GM21786 (cell line): ENCODE results near the gene TMPRSS6.

Experiments used
- ATAC-seq: cut with Tn5 transposase; IDR thresholded peaks from one replicate; pipeline ENCODE4 v1.9.1; 2021; ENCODE audit not compliant: unreplicated experiment

Gene TMPRSS6

DNA sequence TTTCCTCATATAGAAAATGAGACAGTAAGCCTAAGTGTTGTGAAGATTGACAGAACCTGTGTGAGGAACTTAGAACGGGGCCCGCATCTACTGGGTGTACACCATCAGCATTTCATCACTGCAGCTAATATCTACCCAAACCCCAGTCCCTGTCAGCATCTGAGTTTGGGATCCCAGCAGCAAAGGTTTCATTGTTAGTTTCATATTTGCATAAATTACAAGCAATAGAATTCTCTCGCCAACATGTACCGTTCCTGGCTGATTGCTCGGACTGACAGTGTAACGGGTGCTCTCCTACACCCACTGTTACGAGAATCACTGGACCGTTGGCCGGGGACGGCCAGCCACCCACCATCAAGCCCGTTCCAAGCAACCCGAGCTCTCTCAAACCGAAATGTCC lies 10.4 kb upstream of the TMPRSS6 start:
- ATAC-seq, result no peak

- ATAC-seq, result no peak
These were observed 8.6 kb upstream of the TMPRSS6 start for GRCh38 chr22:37118083-37118482.

DNA sequence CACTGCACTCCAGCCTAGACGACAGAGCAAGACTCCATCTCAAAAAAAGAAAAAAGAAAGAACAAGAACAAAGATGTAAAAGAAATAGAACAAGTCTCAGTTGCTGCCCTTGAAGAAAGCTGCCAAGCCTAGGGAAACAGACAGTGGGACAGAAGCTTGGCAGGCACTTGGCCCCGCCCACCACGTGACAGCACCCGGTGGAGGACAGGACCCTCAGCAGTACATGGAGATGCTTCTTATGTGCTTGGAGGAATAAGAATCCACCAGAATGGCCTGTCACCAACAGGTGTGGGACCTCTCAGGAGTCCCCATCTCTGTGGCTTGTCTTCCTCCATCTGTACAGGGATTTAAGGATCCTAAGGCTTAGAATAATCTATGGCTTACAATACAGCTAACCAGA lies 7.6 kb upstream of the TMPRSS6 start:
- no peak for ATAC-seq

DNA sequence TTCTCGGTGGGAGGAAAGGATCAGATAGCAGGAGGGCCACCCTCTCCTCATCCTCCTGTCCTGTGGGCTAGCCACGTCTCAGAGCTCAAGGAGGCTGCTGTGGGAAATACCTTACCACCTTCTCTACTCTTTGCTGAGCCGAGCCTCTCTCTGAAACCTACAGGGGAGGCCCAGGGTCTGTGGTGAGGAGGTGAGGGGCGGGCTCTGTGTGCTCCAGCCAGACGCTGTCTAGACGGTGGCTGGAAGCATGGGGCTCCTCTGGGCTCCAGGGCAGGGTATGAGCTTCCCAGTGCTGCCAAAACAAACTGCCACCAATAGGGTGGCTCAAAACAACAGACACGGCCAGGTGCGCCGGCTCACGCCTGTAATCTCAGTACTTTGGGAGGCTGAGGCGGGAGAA lies 5.5 kb upstream of the TMPRSS6 start:
- ATAC-seq, result no peak

DNA sequence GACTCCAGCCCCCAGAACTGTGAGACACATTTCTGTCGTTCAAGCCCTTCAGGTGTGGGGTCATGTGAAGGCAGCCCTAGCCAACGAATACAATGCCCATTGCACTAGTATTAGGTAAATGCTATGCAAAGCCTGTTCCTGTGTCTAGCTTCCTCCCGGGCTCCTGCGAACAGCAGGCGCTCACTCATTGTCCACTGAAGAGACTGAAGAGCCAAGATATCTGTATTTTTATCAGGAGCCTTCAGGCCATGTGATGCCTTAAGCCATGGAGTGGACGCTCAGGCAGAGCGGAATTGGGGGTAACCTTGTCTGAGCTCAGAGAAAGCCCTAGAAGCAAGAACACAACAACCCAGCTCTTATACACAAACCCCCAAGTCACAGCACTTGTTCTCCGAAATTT lies 4.2 kb upstream of the TMPRSS6 start:
- ATAC-seq, result no peak

DNA sequence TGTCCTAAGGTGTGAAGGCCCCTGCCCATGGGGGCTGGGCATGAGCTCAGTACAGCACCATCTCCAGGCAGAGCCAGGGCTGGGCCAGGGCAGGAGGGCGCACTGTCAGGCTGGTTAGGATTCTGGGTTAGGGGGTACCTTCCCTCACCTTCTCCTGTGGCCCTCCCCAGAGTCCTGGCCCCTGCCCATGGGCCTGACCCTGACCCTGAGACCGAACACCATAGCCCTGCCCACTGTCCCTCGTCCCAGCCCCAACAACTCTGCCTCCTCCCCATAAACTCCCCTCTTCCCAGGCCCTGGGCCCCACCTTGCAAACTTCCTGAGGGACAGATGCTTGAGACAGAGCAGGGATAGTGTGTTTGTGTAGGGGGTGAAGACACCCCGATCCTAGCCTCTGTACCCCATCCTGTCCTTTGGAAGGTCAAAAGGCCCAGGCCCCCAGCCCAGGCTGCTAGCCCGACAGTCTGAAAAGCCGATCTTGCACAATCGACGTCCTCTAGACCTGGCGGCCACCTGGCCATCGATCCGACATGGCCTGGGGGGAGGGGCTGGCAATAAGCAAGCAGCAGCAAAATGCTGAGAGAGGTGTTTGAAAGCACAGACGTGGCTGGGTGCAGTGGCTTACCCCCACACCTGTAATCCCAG lies 2.7 kb upstream of the TMPRSS6 start:
- no peak for ATAC-seq

- no peak for ATAC-seq
These were observed 1.7 kb upstream of the TMPRSS6 start for GRCh38 chr22:37111156-37111717.

- ATAC-seq, result no peak
These were observed 1.5 kb downstream of the TMPRSS6 start for GRCh38 chr22:37107816-37108621.

DNA sequence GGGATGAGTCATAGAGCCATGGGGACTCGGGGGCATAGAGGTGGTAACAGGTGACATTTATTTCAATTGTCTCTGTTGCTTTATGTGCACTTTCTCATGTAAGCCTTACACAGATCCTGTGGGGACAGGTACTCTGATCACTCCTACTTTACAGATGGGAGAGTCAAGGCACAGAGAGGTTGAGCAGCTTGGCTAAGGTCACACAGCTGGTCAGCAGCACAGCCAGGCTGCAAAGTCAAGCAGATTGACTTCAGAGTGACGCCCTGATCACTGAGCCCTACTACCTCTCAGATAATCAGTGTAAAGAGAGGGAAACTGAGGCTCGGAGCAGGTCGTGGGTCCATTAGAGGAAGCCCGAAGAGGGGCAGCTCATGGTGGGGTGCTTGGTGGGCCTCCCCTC lies 3.5 kb downstream of the TMPRSS6 start:
- no peak for ATAC-seq

DNA sequence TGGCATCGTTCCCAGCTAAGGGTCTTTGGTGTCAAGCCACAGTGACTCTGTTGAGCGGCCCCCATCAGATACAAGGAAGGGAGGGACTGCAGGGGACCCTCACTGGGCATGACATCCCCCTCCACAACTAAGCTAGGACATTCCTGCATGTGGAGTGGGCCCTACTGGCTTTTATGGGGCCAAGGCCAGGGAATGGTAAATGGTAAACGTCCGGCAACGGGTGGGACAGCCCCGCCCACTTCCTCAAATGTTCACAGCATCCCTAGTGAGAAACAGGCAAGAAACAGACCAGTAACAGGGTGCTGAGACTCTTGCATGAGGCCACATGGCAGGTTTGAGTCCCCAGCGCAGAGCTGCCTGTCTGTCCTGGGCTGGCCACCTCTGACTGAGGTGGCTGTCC lies 4.4 kb downstream of the TMPRSS6 start:
- no peak for ATAC-seq

- no peak for ATAC-seq
These were observed 5.7 kb downstream of the TMPRSS6 start for GRCh38 chr22:37103656-37104452.

- ATAC-seq, result no peak
These were observed 6.4 kb downstream of the TMPRSS6 start for GRCh38 chr22:37103151-37103550.

DNA sequence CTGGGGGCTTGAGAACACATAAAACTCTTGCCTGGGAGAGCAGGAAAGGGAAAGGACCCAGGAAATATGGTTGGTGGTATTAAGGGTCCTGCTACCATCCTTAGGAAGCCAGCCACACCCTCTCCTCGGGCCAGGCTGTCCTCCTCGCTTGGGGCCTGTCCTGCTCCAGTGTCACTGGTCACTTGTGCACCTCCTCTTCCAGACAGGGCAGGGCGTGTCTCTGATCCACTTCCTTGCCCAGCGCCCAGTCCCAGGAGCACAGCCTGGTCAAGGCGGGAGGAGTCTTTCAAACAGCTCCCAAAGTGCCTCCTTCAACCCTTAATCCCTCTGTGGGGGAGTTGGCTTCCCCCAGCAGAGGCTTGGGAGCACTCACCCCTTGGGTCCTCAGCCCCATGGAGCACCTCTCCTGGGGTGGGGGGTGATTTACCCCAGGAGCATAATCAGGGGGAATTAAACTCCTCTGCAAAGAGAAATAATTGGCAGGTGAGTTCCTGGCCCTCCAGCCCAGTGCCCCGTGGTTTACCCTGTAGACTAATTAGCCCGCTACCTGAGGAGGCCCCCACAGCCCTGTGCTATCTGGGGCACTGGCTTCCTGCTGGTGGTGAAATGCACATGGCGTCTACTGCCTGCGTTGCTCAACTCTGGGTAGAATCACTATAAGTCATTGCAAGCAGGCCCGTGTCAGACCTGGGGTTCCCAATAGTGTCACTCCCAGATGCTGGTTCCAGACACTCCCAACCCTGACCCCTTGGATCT lies 8.0 kb downstream of the TMPRSS6 start:
- ATAC-seq, result no peak

GRCh38 chr22:37100589-37101127 lies 8.9 kb downstream of the TMPRSS6 start:
- no peak for ATAC-seq

GRCh38 chr22:37098976-37099591 lies 10.4 kb downstream of the TMPRSS6 start:
- ATAC-seq, result no peak

GRCh38 chr22:37097346-37097745 lies 12.2 kb downstream of the TMPRSS6 start:
- ATAC-seq, result no peak

DNA sequence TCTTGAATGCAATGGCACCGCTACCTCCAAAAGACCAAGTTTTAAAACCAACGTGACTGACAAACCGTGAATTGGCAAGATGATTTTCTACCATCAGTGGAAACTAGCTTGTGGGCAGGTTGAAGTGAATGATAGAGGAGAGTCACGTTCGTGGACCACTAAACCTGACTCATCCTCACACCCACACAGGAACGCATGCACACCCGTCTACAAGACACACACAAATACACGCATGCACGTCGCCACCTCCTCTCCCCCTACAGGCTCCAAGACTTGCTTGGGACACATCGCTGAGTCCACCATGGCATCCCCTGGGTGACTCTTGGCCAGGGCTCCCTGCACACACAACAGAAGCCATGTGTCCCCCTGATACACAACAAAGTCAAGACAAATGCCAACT lies 14.4 kb downstream of the TMPRSS6 start:
- ATAC-seq, result no peak

DNA sequence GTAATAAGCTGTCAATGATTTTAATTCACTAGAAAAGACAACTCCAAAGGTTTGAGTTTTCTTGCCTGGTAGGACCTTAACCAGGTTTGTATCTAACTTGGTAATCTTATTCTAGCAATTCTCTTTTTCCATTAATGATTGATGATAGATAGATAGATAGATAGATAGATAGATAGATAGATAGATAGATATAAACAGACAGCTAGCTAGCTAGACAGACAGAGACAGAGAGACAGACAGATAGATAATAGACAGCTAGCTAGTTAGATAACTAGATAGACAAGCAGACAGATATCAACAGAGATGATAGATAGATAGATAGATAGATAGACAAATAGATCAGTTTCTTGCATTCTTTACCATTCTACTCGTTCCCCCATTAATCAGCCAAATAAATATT lies 15.3 kb downstream of the TMPRSS6 start:
- ATAC-seq, result no peak

DNA sequence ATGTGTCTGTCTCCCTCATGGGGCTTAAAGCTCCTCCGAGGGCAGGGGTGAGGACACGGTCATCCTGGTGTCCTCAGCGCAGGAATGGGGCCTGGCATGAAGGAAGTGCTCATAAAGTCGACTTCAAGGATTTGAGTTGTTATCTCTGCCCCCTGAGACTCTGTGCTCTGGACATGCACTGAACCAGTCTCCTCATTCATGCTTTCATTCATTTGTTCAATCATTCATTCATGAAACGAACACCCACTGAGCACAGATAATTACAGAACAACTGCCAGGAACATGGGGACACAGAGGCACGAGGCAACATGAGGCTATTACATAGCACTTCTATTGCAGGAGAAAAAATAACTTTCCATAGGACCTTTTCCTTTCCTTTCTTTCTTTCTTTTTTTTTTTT lies 16.5 kb downstream of the TMPRSS6 start:
- ATAC-seq, result no peak

GRCh38 chr22:37091994-37092393 lies 17.5 kb downstream of the TMPRSS6 start:
- ATAC-seq, result no peak
